Muscle of leg (tissue), 11 donors: ENCODE measurements around the gene KRTDAP. TPM values are rescaled to one million over a fixed set of nuclear protein-coding genes. Genes with fewer than 3 reads are reported as not detected.
A peak's percentile ranks its signal among the peaks of the same experiment; 100 is the strongest.
"Not testable (repeated sequence)": the region's sequence is repeated elsewhere in the genome, so short reads cannot be mapped to it uniquely, and the experiment has no call there.

Source experiments
- DNase-seq: peaks from one replicate; pipeline ENCODE4 v3.0.0; 2013
- H3K27ac ChIP-seq: one replicate; pipeline ENCODE4 v1.5.1; 2013; ENCODE audit warnings: mild to moderate bottlenecking, low read length, control low read depth
- H3K27me3 ChIP-seq: one replicate; pipeline ENCODE4 v1.6.1; 2013; ENCODE audit warnings: low read length; ENCODE audit not compliant: control insufficient read depth, insufficient read depth
- H3K36me3 ChIP-seq: one replicate; pipeline ENCODE4 v1.6.1; 2013; ENCODE audit warnings: low read length; ENCODE audit not compliant: control insufficient read depth, insufficient read depth
- H3K4me1 ChIP-seq: one replicate; pipeline ENCODE4 v1.6.1; 2013; ENCODE audit warnings: low read length; ENCODE audit not compliant: control insufficient read depth, insufficient read depth
- H3K4me3 ChIP-seq: one replicate; pipeline ENCODE4 v1.5.1; 2013; ENCODE audit warnings: low read length, control low read depth
- H3K9me3 ChIP-seq: replicated peaks from 2 replicates; pipeline ENCODE4 v1.6.1; 2013; ENCODE audit warnings: low read depth, low read length; ENCODE audit not compliant: control insufficient read depth
- WGBS: methylation state at CpG from one replicate; pipeline ENCODE4 v1.1.5; 2013; ENCODE audit warnings: missing lambda C conversion rate; ENCODE audit not compliant: insufficient coverage; 5-methylcytosine and 5-hydroxymethylcytosine counted together
- polyA plus RNA-seq, 8 donors: library from polyadenylated mRNA; unstranded; fragments of 120-200 nt; gene quantifications; one replicate each; pipeline versions ENCODE4 v1.2.1 to v1.2.3, GENCODE V29; 2013; ENCODE audit warnings: inconsistent platforms in 1 of 8, low replicate concordance in 1 of 8; ENCODE audit not compliant: insufficient read length in 8 of 8, insufficient read depth in 1 of 8
- total RNA-seq: library from RNA; stranded (reverse); fragments of 120-200 nt; gene quantifications from one replicate; pipeline ENCODE4 v1.2.4, GENCODE V29; 2013

KRTDAP gene
- total and polyA plus RNA-seq, 9 donors = 0.18 to 36.6 (median 0.58) TPM; not detected in 4

DNA sequence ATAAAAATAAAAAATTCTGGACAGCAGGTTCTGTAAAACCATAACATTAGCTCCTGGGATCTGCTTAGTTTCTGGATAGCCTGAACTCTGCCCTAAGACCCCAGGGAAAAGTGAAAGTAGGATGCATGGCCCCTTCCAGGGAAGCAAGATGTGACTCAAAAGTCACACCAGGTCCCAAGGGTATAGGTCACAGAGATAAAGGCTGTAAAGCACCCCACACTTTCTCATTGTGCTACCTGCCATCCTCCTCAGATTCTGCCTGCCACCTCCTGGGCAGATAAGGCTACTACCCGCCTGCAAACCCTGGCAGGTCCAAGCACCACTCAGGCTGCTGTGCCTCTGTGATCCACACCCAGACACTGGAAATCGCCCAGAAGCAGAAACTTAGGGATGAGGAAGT is 21.6 kb downstream of the KRTDAP start:
- WGBS = 31% methylated on average over 2 of the region's 2 CpGs
- Histone ChIP-seq H3K27ac (no peak overlapping the region), H3K4me1 (peaks cover 2% of the 10 kb centered on the region), H3K27me3 (no peaks in the 10 kb centered on the region), H3K36me3 (no peaks in the 10 kb centered on the region), H3K9me3 (no peaks in the 10 kb centered on the region), H3K4me3 (no peak overlapping the region)
- peak; percentile 44 for DNase-seq

DNA sequence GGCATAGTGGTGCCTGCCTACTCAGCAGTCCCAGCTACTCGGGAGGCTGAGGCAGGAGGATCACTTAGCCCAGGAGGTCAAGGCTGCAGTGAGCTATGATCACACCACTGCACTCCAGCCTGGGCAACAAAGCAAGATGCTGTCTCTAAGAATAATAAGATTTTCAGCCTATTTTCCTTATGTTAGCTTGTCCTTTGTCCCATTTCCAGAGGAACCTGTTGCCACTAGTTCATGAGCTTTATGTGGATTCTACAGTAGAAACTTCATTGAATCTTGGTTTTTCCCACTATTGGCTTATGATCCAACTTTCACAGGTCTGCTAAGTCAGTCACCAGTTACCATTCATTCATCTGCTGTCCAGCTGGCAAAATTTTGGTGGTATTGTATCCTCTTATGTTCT is 24.0 kb downstream of the KRTDAP start:
- Histone ChIP-seq H3K36me3 (no peaks in the 10 kb centered on the region), H3K4me1 (peaks cover 6% of the 10 kb centered on the region), H3K27ac (no peak overlapping the region), H3K4me3 (no peak overlapping the region), H3K9me3 (no peaks in the 10 kb centered on the region), H3K27me3 (no peaks in the 10 kb centered on the region)
- 88% methylated on average over 1 of the region's 1 CpG for WGBS
- no peak for DNase-seq

DNA sequence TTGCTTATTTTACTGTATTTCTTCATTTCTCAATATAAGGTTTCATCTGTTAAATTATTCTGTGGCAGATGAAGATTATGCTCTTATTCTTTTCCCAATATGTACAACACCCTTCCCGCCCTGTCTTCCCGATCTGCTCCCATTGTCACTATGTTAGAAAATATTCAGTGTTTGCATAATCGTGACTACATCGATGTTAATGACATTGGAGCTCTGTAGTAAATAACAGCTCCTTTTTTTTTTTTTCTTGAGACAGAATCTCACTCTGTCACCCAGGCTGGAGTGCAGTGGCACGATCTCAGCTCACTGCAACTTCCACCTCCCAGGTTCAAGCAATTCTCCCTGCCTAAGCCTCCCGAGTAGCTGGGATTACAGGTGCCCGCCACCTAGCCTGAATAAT is 27.3 kb downstream of the KRTDAP start:
- peaks cover 20% of the 10 kb centered on the region for H3K4me1 ChIP-seq
- no CpG with 5 or more reads among the region's 7 CpGs for WGBS
- H3K9me3 ChIP-seq, H3K27me3 ChIP-seq, H3K36me3 ChIP-seq, DNase-seq, H3K27ac ChIP-seq, H3K4me3 ChIP-seq: not testable (repeated sequence)

DNA sequence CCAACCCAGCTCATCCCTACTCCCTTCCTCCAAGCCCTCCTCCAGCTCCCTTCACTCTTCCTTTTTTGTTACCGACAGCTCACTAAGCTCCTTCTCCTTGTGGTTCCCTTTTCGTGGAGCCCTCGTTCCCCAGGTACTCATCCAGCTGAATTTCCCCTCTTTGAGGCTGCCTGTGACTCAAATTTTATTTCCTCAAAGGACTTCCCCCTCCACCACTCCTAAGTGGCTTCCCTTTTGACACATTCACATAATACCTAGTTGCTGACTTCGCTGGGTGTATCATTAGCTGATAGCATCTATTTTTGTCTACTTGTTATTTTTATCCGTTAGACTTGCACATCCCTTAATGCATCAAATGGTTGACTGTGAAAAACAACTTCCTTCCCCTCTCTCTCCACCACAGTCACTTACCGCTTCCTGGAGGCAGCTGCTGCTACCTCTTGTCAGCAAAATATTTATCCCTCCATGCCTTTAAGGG is 27.7 kb downstream of the KRTDAP start:
- no peaks in the 10 kb centered on the region for H3K36me3 ChIP-seq
- H3K27ac ChIP-seq = peak overlapping the region; percentile 55
- DNase-seq = peak; percentile 78
- WGBS = 13% methylated on average over 3 of the region's 6 CpGs
- peaks cover 20% of the 10 kb centered on the region for H3K4me1 ChIP-seq
- no peaks in the 10 kb centered on the region for H3K27me3 ChIP-seq
- no peak overlapping the region for H3K4me3 ChIP-seq
- H3K9me3 ChIP-seq = no peaks in the 10 kb centered on the region

DNA sequence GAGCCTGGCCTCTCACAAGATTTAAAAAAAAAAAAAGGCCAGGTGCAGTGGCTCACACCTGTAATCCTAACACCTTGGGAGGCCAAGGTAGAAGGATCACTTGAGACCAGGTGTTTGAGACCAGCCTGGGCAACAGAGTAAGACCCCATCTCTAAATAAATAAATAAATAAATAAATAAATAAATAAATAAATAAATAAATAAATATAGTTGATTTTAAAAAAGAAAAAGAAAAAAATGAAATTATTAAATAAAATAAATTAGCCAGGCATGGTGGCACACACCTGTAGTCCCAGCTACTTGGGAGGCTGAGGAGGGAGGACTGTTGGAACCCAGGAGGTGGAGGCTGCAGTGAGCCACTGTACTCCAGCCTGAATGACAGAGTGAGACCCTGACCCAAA is 28.5 kb downstream of the KRTDAP start:
- not testable (repeated sequence) for H3K27ac ChIP-seq, H3K9me3 ChIP-seq, H3K36me3 ChIP-seq, DNase-seq, H3K27me3 ChIP-seq, H3K4me3 ChIP-seq
- H3K4me1 ChIP-seq = peaks cover 20% of the 10 kb centered on the region

DNA sequence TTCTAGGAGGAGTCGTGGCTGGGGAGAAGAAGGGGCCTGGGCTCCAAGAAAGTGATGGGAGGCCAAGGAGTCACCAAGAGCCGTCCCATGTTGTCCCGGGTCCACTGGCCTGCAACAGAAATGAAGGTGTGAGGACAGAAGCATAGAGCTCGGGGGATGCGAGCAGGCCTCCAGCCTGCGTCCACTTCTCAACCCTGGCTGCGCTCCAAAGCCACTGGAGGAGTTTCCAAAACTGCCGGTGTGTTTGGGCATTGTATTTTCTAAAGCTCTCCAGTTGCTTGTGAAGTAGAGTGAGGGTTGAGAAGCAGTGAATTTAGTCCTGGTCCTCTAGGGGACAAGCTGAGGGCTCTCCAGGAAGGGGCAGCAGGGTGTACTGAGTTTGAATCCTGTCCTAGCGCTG is 29.2 kb downstream of the KRTDAP start:
- Histone ChIP-seq H3K4me1 (peaks cover 20% of the 10 kb centered on the region), H3K4me3 (no peak overlapping the region), H3K36me3 (no peaks in the 10 kb centered on the region), H3K27ac (no peak overlapping the region), H3K27me3 (no peaks in the 10 kb centered on the region), H3K9me3 (no peaks in the 10 kb centered on the region)
- 71% methylated on average over 9 of the region's 9 CpGs for WGBS
- no peak for DNase-seq

DNA sequence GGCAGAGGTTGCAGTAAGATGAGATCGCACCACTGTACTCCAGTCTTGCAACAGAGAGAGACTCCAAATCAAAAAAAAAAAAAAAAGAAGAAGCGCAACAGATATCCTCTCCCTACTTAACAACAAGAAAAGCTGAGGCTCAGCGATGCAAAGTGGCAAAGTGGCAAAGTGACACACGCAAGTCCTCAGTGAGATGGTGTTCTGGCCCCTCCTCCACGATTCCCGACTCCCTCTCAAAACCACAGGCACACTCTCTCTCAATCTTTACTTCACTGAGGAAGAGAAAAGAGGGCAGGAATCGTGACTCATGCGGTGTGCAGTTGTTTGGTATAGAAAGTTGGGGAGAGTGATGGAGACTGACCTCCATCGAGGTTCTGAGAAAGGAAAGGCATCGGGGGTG is 29.7 kb downstream of the KRTDAP start:
- H3K4me3 ChIP-seq = no peak overlapping the region
- no peaks in the 10 kb centered on the region for H3K36me3 ChIP-seq
- peaks cover 20% of the 10 kb centered on the region for H3K4me1 ChIP-seq
- H3K27me3 ChIP-seq = no peaks in the 10 kb centered on the region
- DNase-seq = no peak
- no peaks in the 10 kb centered on the region for H3K9me3 ChIP-seq
- H3K27ac ChIP-seq = no peak overlapping the region
- 72% methylated on average over 4 of the region's 10 CpGs for WGBS

DNA sequence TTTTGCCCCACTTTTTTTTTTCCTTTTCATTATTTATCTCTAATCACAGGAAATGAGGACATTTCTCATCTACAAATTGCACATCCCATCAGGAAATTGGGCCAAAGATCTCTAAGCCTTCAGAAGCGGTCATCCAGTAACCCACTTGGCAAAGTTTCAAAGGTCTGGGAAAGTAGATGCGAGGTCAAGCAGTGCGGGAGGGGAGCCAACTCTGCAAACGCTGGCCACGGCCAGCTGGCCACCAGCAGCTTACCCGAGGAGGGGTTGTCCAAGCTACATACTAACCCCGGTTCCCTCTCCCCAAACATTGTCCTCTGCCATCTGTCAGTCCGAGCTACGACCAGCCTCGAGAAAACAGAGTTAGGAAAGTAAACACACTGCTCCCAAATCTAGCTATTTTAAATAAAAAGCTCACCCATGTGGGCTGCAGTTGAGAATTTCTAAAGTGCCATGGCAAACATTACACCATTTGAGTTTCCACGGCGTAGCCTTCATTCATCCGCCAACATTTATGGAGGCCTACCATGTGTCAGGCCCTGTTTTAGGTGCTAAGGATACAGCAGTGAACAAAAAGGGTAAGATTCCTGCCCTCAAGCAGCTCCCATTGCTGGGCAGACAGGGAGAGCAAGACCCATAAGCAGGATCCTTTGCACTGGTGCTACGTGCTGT is 30.7 kb downstream of the KRTDAP start:
- Histone ChIP-seq H3K36me3 (no peaks in the 10 kb centered on the region), H3K4me1 (peaks cover 20% of the 10 kb centered on the region), H3K27ac (peak overlapping the region; percentile 78), H3K4me3 (no peak overlapping the region), H3K27me3 (no peaks in the 10 kb centered on the region), H3K9me3 (no peaks in the 10 kb centered on the region)
- DNase-seq = peak; percentile 72
- WGBS = 64% methylated on average over 7 of the region's 14 CpGs

DNA sequence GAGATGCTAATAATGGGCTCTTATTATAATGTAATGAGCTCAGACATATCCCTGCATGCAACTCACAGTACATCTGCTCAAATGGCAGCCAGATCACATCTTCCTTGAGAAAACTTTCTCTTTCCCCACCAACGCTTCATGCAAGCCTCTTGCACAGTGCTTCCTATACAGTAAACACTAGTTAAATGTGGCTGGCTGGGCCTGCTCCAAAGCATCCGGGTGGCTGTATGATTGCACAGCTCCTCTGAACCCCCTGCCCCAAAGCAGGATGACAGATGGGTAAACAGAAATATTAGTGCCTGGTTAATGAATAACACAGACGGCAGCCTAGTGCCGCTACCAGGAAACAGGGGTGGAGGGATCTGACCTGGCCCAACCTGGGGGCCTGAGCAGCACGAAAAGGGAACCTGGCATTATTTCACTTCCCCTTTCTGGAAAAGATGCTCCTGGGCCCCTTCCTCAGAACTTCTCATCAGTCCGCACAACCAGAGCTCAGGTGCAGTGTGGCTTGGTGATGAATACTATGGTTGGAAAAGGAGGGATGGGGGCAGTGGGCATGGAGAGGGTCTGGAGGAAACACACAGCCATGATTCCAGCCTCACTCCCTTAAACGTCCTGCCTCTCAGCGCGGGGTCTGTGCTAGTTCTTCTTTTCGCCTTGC is 31.4 kb downstream of the KRTDAP start:
- DNase-seq = peak; percentile 41
- H3K27me3 ChIP-seq = no peaks in the 10 kb centered on the region
- no peaks in the 10 kb centered on the region for H3K9me3 ChIP-seq
- WGBS = 42% methylated on average over 8 of the region's 10 CpGs
- H3K36me3 ChIP-seq = no peaks in the 10 kb centered on the region
- H3K4me1 ChIP-seq = peaks cover 20% of the 10 kb centered on the region
- H3K4me3 ChIP-seq = no peak overlapping the region
- peak overlapping the region; percentile 78 for H3K27ac ChIP-seq

DNA sequence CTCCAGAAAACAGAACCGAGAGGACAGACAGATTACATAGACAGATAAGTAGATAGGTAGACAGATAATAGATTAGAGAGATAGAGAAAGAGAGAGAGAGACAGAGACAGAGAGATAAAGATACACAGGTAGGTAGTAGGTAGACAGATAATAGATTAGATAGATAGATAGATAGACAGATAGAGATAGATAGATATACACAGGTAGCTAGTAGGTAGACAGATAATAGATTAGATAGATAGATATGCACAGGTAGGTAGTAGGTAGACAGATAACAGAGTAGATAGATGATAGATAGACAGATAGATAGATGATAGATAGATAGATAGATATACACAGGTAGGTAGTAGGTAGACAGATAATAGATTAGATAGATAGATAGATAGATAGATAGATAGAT is 32.1 kb downstream of the KRTDAP start:
- no CpG with 5 or more reads among the region's 1 CpG for WGBS
- Histone ChIP-seq H3K27ac (peak overlapping the region; percentile 78), H3K27me3 (no peaks in the 10 kb centered on the region), H3K9me3 (no peaks in the 10 kb centered on the region), H3K4me3 (no peak overlapping the region), H3K36me3 (no peaks in the 10 kb centered on the region), H3K4me1 (peaks cover 20% of the 10 kb centered on the region)
- no peak for DNase-seq
